Activated naive CD4-positive, alpha-beta T cell treated with anti-CD3 and anti-CD28 coated beads for 36 hours (primary cell): Measurements from ENCODE around the gene LDLRAD4. TPM values are rescaled to one million over a fixed set of nuclear protein-coding genes. Genes with fewer than 3 reads are reported as not detected.
"Not testable (repeated sequence)": the region's sequence is repeated elsewhere in the genome, so short reads cannot be mapped to it uniquely, and the experiment has no call there.

Source experiments
- CTCF ChIA-PET: fragments of 350-600 bp; sonication (Branson Sonifier 250); formaldehyde crosslinking; loops from one replicate; lab custom pipeline; 2021; ENCODE audit warnings: antibody characterized with exemption; lab: Charles Lee
- DNase-seq: peaks from one replicate; pipeline ENCODE4 v3.0.0-alpha.2; 2020
- H3K27ac Mint-ChIP-seq: one replicate; pipeline ENCODE4 v1.8.0; 2021; ENCODE audit warnings: mild to moderate bottlenecking, mixed read lengths
- H3K27me3 Mint-ChIP-seq: one replicate; pipeline ENCODE4 v1.8.0; 2021; ENCODE audit warnings: low read depth, mixed read lengths
- H3K36me3 Mint-ChIP-seq: one replicate; pipeline ENCODE4 v1.8.0; 2021; ENCODE audit warnings: low read depth, mixed read lengths
- H3K4me1 Mint-ChIP-seq: one replicate; pipeline ENCODE4 v1.8.0; 2021; ENCODE audit warnings: low read depth, mixed read lengths
- H3K4me3 Mint-ChIP-seq: one replicate; pipeline ENCODE4 v1.8.0; 2021; ENCODE audit warnings: mild to moderate bottlenecking, moderate library complexity, mixed read lengths
- H3K9me3 Mint-ChIP-seq: one replicate; pipeline ENCODE4 v1.8.0; 2021; ENCODE audit warnings: mixed read lengths
- intact Hi-C: fragments of 100-400 bp; cut with micrococcal nuclease; formaldehyde crosslinking; loops from one replicate; pipeline ENCODE4 v1.15.1; 2023
- total RNA-seq, 2 experiments: library from RNA; stranded (reverse); gene quantifications; one replicate each; pipeline ENCODE4 v1.2.3, GENCODE V29; 2021

The LDLRAD4 gene
- total RNA-seq, 2 experiments from 2014 or later, result 19.4 to 21.3 TPM

DNA sequence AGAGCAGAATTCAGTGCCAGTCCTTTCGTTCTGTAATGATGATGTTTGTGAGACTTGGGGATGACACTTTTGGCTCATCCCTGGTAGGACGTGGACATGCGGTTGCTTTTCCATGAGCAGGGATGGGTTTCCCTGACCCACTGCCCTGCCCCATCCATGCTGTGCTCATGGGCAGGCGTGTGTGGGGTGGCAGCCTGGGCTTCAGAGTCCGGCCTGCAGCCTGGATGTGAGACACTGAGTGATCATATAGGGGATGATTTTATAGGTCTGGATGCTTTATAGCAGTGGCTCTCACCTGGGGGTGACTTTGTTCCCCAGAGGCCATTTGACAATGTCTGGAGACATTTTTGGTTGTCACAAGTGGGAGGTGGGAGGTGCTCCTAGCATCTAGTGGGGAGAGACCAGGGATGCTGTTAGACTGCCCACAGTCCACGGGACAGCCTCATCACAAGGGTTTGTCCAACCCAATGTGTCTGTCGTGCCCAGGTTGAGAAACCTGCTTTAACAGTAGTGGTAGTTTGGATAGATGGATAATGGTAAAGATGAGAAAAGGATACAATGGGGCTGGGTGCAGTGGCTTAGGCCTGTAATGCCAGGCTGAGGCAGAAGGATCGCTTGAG lies 38.9 kb downstream of the LDLRAD4 start:
- no peak for DNase-seq
- CTCF ChIA-PET, result no interaction called here
- H3K4me1 Mint-ChIP-seq, result peaks cover 21% of the 10 kb centered on the region
- no peaks in the 10 kb centered on the region for H3K27me3 Mint-ChIP-seq
- H3K36me3 Mint-ChIP-seq, result no peaks in the 10 kb centered on the region
- H3K4me3 Mint-ChIP-seq, result no peak overlapping the region
- H3K9me3 Mint-ChIP-seq, result no peaks in the 10 kb centered on the region
- intact Hi-C loops, result no loop called here
- no peak overlapping the region for H3K27ac Mint-ChIP-seq

DNA sequence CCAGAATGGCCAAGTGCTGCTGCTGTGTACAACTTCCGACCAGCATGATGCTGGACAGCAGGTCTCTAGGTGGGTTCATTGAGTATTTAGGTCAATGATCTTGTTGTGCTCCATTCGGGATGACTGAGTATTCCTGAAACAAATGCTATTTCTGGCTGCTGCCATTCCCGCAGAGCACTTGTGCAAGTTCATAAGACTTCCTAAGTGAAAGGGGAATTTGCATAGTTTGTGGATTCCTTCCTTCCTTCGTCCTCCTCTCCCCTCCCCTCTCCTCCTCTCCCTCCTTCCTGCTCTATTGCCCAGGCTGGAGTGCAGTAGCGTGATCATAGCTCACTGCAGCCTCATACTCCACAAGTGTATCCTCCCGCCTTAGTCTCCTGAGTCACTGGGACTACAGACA lies 40.4 kb downstream of the LDLRAD4 start:
- Mint-ChIP-seq H3K27ac (no peak overlapping the region), H3K27me3 (no peaks in the 10 kb centered on the region), H3K36me3 (no peaks in the 10 kb centered on the region), H3K4me1 (peaks cover 24% of the 10 kb centered on the region), H3K9me3 (no peaks in the 10 kb centered on the region), H3K4me3 (no peak overlapping the region)
- CTCF ChIA-PET, result no interaction called here
- DNase-seq, result no peak
- intact Hi-C loops, result no loop called here

GRCh38 chr18:13259701-13260100 lies 41.1 kb downstream of the LDLRAD4 start:
- Mint-ChIP-seq H3K27me3 (no peaks in the 10 kb centered on the region), H3K4me3 (no peak overlapping the region), H3K9me3 (no peaks in the 10 kb centered on the region), H3K36me3 (no peaks in the 10 kb centered on the region), H3K4me1 (peaks cover 24% of the 10 kb centered on the region), H3K27ac (no peak overlapping the region)
- no peak for DNase-seq
- intact Hi-C loops, result no loop called here
- CTCF ChIA-PET, result no interaction called here

- DNase-seq, result peak; percentile 25
- no peak overlapping the region for H3K27ac Mint-ChIP-seq
- H3K9me3 Mint-ChIP-seq, result no peaks in the 10 kb centered on the region
- H3K36me3 Mint-ChIP-seq, result no peaks in the 10 kb centered on the region
- H3K4me3 Mint-ChIP-seq, result no peak overlapping the region
- CTCF ChIA-PET, result interaction anchor here (1.2 kb wide), 1 partner anchor 45 kb away, joined by 3 read pairs; no protein-coding TSS in a partner anchor
- no peaks in the 10 kb centered on the region for H3K27me3 Mint-ChIP-seq
- intact Hi-C loops, result no loop called here
- peaks cover 30% of the 10 kb centered on the region for H3K4me1 Mint-ChIP-seq
Observed at GRCh38 chr18:13260197-13260934, 41.8 kb downstream of the LDLRAD4 start.

DNA sequence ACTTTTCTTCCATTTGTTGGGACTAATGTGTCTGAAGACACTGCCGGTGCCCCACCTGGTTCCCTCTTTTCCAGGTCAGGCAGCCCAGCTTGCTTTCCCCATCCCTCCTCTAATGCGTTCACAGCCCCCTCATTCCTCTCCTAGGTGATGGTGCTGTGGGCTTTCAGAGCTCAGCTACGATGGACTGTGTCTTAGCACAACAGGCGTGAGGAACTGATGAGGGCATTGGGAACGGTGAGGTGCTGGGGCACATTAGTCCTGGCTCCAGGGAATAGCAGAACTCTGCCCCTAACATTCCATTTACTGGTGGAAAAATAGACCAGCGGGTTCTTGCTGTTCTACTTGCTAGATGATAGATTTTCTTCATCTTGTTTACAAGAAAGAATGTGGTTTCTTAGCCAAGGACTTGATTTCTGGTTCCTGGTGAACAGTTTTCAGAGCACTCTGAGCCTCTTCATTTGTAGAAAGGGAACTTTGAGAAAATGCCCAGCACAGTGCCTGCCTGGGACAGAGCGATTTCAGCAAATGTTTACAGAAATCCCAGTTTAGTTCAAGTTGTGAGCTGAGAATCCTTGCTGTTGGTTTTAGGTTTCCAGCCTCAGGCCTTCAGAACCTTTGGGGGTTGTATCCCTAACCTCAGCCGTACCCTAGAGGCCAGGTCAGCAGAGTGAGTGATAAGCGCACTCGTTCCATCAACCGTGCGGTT lies 42.5 kb downstream of the LDLRAD4 start:
- no peaks in the 10 kb centered on the region for H3K27me3 Mint-ChIP-seq
- no peak overlapping the region for H3K4me3 Mint-ChIP-seq
- H3K4me1 Mint-ChIP-seq, result peaks cover 37% of the 10 kb centered on the region
- H3K36me3 Mint-ChIP-seq, result no peaks in the 10 kb centered on the region
- H3K27ac Mint-ChIP-seq, result no peak overlapping the region
- no peaks in the 10 kb centered on the region for H3K9me3 Mint-ChIP-seq
- no peak for DNase-seq
- CTCF ChIA-PET, result interaction anchor here (0.7 to 1.2 kb wide), 2 partner anchors 32 to 45 kb away, joined by 3 read pairs; no protein-coding TSS in a partner anchor
- intact Hi-C loops, result no loop called here

- no peak for DNase-seq
- Mint-ChIP-seq H3K9me3 (no peaks in the 10 kb centered on the region), H3K27ac (no peak overlapping the region), H3K27me3 (no peaks in the 10 kb centered on the region), H3K36me3 (no peaks in the 10 kb centered on the region), H3K4me1 (peaks cover 44% of the 10 kb centered on the region), H3K4me3 (no peak overlapping the region)
- intact Hi-C loops, result no loop called here
- CTCF ChIA-PET, result interaction anchor here (0.7 kb wide), 1 partner anchor 32 kb away, joined by 3 read pairs; no protein-coding TSS in a partner anchor
Observed at GRCh38 chr18:13261661-13262357, 43.2 kb downstream of the LDLRAD4 start.

GRCh38 chr18:13262358-13262680 lies 43.8 kb downstream of the LDLRAD4 start:
- H3K36me3 Mint-ChIP-seq, H3K9me3 Mint-ChIP-seq, H3K4me3 Mint-ChIP-seq, DNase-seq, intact Hi-C loops, CTCF ChIA-PET, H3K27ac Mint-ChIP-seq, H3K27me3 Mint-ChIP-seq: not testable (repeated sequence)
- H3K4me1 Mint-ChIP-seq, result peaks cover 49% of the 10 kb centered on the region

DNA sequence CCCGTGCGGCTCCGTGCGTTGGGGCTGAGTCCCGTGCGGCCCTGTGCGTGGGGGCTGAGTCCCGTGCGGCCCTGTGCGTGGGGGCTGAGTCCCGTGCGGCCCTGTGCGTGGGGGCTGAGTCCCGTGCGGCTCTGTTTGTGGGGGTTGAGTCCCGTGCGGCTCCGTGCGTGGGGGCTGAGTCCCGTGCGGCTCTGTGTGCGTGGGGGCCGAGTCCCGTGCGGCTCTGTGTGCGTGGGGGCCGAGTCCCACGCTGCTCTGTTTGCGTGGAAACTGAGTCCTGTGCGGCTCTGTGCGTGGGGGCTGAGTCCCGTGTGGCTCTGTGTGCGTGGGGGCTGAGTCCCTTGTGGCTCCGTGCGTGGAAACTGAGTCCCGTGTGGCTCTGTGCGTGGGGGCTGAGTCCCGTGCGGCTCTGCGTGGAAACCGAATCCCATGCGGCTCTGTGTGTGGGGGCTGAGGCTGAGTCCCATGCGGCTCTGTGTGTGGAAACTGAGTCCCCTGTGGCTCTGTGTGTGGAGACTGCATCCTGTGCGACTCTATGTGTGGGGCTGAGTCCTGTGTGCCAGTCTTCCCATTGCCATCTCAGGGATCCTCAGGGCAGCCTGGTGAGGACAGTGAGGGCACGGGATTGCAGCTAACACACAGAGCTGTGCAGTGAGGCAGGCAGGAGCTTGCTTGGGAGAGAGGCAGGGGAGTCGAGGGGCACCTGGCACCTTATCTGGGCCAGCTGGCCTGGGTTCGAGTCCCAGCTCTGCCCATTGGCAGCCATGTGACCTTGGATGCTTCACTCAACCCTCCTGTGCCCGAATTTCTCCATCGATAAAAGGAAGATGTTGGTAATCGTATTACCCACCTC lies 44.5 kb downstream of the LDLRAD4 start:
- Mint-ChIP-seq H3K27me3 (no peaks in the 10 kb centered on the region), H3K36me3 (no peaks in the 10 kb centered on the region), H3K4me3 (no peak overlapping the region), H3K9me3 (no peaks in the 10 kb centered on the region), H3K27ac (no peak overlapping the region), H3K4me1 (peaks cover 57% of the 10 kb centered on the region)
- CTCF ChIA-PET, result no interaction called here
- no peak for DNase-seq
- intact Hi-C loops, result no loop called here

GRCh38 chr18:13264091-13265007 lies 45.8 kb downstream of the LDLRAD4 start:
- Mint-ChIP-seq H3K9me3 (no peaks in the 10 kb centered on the region), H3K4me3 (no peak overlapping the region), H3K27ac (no peak overlapping the region), H3K36me3 (no peaks in the 10 kb centered on the region), H3K4me1 (peaks cover 69% of the 10 kb centered on the region), H3K27me3 (no peaks in the 10 kb centered on the region)
- CTCF ChIA-PET, result interaction anchor here (0.8 to 1.7 kb wide), 2 partner anchors 10 to 48 kb away, joined by 3 to 5 read pairs; no protein-coding TSS in a partner anchor
- intact Hi-C loops, result loop anchor here (5.0 kb wide), 2 partner anchors 317 to 463 kb away; partner anchors contain the start of genes FAM210A, RNMT and SEH1L
- DNase-seq, result no peak

DNA sequence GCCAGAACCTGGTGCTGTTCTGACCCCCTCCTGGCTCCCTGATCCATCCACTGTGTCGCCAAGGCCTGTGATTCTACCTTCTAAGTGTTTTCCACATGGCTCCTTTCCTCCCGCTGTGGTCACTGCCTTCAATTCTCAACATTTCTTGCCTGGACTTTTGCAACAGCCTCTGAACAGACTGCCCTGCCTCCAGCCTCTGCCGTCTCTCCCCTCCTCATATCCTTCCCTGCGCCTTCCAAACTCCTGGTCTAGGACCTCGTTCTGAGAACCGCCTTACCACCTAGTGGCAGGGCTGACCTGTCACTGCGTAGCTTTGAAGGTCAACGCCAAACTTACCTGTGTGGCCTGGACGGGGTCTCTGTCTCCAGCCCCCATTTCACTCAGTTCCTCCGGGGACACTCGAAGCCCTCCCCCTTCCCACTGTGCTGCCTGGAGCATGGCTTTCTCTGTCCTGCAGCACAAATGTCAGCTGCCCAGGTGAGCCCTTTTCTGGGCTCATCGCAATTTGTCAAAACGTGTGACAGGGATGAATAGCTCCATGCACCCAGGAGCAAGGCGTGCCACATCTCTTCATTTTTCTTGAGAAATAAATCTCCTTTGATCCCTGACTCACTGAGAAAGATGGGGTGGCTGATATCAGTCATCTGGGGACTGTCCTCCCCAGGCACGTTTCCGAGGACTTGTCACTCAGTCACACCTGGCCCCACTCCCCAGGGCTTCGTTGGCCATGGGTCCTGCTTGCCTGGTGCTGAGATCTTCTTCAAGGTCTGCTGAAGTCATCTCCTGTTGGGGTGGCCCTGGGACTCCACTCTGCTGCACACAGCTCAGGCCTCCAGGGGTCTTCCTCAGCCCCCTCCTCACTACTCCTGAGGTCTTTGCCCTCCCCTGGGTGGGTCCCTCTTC lies 46.7 kb downstream of the LDLRAD4 start:
- no peaks in the 10 kb centered on the region for H3K9me3 Mint-ChIP-seq
- H3K4me3 Mint-ChIP-seq, result peak overlapping the region; percentile 17
- no peaks in the 10 kb centered on the region for H3K36me3 Mint-ChIP-seq
- peak; percentile 80 for DNase-seq
- H3K27me3 Mint-ChIP-seq, result no peaks in the 10 kb centered on the region
- H3K4me1 Mint-ChIP-seq, result peaks cover 73% of the 10 kb centered on the region
- peak overlapping the region; percentile 81 for H3K27ac Mint-ChIP-seq
- intact Hi-C loops, result loop anchor here (5.0 kb wide), 2 partner anchors 318 to 462 kb away; partner anchors contain the start of genes FAM210A, RNMT and SEH1L
- CTCF ChIA-PET, result interaction anchor here (0.8 to 2.7 kb wide), 7 partner anchors 9 to 114 kb away, joined by 3 to 15 read pairs (median 5); partner anchors contain the start of gene LDLRAD4
